HG03439 (cell line): ENCODE data around the gene MYO15B.

Experiments
- ATAC-seq: cut with Tn5 transposase; IDR thresholded peaks from one replicate; pipeline ENCODE4 v1.9.1; 2021; ENCODE audit warnings: mild to moderate bottlenecking, moderate library complexity; ENCODE audit not compliant: unreplicated experiment

MYO15B gene

DNA sequence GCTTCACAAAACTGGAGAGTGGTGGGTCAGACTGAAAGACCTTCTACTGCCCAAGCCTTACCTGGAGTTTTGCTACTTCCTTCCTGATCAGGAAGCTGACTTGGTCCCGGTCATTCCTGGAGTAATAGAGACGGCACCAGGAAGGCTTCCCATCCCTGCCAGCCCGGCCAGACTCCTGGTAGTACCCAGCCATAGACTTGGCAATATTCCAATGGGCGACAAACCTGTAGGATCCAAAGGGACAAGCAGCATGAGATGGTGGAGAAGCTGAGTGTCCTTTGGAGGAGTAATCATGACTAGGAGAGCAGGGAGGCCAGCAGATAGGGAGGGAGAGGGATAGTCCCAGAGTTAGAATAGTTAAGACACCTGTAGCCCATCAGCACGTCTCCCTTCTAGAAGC, 70.6 kb downstream of the MYO15B start:
- no peak for ATAC-seq

DNA sequence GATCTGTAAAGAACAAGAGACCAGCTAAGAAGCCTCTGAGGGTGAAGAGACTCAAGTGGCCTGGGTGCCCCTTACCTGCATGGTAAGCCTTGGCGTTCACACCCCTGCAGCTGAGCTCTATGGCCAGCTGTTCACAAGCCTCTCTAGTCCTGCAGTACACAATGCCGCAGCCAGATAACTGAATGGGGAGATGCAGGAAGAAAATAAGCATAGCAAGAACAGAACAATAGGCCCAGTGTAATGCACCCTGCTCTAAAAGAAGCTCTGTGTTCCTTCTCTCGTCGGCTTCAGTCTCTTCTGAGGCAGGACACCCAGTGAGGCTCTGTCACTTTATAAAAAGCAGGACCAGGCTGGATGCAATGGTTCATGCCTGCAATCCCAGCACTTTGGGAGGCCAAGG, 73.9 kb downstream of the MYO15B start:
- ATAC-seq: no peak

DNA sequence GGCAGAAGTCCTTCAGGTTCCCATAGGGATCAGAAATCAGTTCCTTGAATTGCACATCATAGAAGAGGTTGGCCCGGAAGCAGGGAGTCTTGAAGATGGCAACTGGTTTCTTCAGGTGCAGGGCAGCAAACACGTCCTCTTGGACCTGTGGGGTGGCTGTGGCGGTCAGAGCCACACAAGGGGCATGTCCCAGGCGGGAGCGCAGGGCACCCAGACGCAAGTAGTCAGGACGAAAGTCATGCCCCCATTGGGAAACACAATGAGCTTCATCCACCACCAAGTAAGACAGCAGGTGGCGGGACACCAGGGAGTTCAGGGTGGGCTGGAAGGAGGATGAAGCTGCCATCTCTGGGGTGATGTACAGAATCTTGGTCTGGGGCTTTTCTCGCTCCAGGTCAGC, 74.9 kb downstream of the MYO15B start:
- ATAC-seq: no peak

DNA sequence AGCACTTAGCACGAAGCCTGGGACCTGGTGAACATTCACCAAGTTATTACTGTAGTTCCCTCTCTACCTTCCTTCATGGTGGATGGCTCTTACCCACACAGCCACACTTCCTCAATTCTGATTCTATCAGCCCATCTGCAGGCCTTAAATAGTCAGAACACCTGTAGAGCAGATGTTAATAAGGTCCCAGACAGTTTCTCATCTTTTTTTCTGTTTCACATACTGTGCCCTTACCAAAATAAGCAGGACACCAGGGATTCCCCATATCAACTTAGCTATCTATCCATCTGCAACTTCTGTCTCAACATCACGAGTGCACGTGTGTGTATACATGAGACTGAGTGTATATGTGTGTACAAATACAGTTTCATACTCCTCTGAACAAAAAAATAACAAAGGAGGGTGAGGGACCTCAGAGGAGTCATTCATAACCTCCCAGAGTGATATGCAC, 76.5 kb downstream of the MYO15B start:
- ATAC-seq: peak; percentile 40

DNA sequence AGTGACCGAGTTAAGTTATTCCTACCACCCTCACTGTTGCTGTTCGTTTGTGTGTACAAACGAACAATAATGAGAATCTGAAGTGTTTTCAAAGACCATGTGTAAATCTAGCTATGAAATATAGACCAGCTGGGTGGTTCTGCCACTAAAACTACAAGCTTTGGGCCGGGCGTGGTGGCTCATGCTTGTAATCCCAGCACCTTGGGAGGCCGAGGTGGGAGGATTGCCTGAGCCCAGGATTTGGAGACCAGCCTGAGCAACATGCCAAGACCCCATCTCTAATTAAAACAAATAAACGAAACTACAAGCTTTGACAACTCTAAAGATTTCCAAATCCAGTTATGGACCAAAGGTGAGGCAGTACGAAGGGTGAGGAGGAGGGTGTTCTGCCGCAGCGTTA, 78.4 kb downstream of the MYO15B start:
- no peak for ATAC-seq

DNA sequence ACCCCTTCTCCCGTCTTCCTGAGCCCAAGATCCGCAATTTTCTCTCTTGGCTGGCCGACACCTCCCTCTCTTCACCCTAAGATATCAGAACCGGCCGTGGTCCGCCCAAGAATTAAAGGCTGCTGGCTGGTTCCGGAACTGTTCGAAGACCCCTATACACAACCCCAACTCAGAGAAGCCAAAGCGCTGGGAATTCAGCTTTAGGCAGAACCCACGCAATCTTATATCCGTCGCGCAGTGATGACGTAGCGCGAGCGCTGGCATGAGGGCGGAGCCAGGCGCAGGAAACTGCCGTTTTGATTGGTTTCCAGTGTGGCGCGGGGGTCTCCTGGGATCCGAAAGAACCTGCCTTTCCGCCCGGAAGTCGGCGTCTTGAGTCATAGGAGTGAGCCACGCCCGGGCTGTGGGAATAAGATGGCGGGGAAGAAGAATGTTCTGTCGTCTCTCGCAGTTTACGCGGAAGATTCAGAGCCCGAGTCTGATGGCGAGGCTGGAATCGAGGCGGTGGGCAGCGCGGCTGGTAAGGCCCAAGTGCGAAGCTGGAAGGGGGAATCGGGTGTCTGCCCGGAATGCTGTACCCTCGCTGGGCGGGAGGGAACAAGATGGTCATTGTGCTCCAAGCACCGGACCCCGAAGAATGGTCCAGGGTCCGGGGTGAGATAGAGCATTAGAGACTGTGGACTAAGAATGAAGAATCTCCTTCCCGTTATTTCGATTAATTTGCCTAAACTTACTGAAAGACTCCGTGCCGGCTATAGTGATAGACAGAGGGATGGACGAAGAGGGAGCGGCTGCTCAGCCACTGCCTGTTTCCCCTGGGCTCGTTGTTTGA, 79.6 kb downstream of the MYO15B start, which contains the start of the genes RECQL5 and SAP30BP:
RECQL5 (minus strand) TSS at position 196 of the 832 bp plus-strand sequence. CDS start 597 bp downstream, outside the sequence.
SAP30BP (plus strand) TSS at position 380 of the 832 bp plus-strand sequence; CDS start at position 415, 35 bp downstream.
- peak; percentile 88 for ATAC-seq

DNA sequence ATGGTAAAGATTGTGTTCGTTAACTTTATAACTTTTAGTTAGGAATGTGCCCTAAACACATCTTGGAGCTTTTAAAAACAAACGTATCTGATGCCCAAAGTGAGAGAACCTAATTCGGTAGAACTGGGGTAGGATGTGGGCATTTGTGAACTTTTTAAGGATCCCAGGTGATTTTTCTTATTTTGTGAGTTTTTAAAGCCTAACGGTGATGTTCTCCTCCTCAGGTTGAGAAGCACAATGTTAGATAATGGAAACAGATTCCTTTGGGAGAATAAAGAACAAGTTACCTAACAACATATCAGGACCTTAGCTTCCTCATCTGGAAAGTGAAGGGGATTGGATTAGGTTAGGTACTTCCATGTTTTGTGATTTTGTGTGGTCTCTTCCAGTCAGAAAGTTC, 80.2 kb downstream of the MYO15B start:
- ATAC-seq: no peak

DNA sequence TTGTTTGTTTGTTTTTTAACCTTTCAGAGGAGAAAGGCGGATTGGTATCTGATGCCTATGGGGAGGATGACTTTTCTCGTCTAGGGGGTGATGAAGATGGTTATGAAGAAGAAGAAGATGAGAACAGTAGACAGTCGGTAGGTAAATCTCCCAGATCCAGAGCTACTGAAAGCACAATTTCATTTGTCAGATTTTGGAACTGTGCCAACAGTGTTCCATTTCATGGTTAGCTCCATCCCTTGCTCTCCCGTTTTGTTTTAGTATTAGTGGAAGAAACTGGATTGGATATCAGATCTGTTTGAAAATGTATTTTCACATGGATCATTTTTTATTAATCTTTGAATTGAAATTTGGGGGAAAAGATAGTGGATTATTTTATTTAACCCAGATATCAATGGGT, 80.9 kb downstream of the MYO15B start:
- no peak for ATAC-seq

DNA sequence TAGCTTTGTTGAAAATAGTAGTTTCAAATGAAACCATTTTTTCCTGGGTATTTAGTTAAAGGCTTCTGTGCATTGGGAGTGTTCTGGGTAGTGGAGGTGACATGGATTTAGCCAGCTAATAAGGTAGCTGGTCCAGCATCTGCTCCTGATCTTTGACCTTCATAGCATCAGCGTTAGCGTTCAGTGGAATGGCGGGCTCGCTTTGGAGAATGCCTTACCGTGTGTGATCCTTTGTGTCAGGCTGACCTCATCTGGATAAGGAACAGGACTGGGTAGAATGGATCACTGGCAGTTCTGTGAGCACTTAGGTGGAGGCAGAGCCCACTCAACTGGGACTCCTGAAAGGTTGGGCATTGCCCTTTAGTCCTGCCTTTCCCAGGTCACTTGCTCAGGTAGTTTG, 83.3 kb downstream of the MYO15B start:
- ATAC-seq: no peak

DNA sequence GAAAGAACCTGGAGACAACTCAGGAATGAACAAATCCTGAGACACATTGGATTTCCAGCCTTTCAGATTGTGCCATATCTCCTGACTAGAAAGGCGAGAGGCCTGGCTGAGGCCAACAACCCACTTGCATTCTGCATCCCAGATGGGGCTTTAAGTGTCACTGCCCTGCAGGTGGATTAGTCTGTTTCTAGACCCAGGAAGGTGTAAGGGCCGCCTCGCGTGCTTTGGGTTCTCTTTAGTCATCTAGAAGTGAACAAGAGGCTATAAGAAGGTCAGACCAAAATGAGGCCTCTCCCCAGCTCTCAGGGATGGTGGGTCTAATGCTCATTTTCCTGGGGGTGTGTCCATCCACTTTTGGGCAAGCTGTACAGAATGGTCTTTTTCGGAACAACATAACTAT, 84.4 kb downstream of the MYO15B start:
- ATAC-seq: no peak

DNA sequence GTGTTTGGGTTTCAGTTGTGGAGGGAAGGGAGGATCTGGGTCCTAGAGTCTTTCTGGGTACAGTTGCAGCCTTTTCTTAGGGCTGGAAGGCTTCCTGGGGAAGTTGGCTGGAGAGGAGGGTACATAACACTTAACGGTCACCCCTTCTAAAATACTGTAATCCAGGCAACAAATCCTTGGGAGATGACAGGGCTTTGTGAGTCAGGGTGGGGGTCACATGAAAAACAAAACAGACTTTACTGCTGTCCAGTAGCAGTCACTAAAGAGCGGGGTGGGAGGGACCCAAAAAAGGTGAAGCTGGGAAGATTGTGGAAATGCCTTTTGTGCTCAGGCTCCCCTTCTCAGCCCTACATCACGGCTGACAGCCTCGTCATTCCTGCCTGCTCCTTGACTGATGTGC, 85.9 kb downstream of the MYO15B start:
- no peak for ATAC-seq
